HK-2 (cell line): ENCODE data around the gene KCNG2.
"Not testable (repeated sequence)": the region's sequence is repeated elsewhere in the genome, so short reads cannot be mapped to it uniquely, and the experiment has no call there.

Experiments
- DNase-seq: peaks from one replicate; pipeline ENCODE4 v3.0.0-alpha.2; 2018; ENCODE audit not compliant: unreplicated experiment

The KCNG2 gene

GRCh38 chr18:79852561-79853302, 55.0 kb downstream of the KCNG2 start:
- no peak for DNase-seq

DNA sequence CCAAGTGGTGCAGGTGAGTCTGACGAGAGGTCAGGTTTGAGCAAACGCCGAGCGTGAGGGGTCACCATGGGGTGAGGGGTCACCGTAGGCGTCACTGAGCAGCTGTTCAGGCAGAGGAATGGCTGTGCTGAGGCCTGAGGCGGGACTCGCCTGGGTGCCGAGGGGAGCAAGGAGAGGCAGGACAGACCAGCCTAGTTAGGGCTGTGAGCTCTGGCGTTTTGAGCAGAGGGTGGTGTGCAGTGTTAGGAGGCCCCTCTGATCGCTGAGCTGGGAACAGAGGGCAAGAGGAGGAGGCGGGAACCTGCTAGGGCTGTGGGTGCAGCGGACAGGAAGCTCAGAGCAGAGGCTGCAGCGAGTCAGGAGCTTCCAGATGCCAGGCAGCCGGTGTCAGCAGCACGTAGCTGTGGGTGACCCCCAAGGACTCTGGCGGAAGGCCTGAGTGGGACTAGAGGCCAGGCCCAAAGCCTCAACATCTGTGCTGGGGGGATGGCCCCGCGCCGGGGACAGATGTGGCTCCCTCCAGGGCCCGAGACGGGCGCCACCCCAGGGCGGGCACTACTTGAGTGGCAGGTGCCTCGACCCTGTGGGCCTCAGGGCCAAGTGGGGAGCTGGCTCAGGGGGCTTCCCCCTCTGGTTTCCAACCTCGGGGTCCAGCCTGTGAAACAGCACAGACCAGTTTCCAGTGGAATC, 55.7 kb downstream of the KCNG2 start:
- DNase-seq, result no peak

GRCh38 chr18:79853993-79854364, 56.2 kb downstream of the KCNG2 start:
- no peak for DNase-seq

DNA sequence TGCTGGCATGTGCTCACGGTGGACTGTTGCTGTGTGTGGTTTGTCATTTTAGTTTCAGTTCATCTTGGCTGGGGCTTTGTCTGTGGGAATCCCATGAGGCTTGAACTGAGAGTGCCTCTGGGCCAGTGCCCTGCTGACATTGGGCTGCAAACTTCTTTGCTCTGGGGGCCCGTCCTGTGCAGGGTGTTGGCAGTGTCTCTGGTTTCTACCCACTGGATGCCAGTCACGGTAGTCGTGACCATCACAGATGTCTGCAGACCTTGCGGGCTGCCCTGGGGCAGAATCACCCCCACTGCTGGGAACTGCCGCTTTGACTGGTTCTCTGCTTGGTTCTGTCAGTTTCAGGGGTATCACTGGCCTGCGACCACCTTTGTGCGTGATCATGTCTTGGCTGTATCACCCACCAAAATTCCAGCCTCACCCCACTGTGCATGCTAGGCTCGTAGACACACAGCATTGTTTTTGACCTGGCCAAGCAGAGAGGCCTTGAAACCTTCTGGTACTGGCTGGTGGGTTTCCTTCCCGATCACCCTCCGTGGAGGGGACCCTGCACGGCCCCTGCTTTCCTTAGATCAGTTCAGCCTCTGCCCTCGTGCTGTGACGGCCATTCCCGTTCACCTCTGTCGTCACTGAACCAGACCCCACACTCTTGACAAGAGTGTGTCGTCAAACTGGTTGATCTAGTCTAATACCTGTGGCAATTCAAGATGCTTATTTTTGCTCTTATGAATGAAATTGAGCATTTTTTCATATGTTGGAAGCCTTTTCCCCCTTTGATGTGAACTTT, 57.6 kb downstream of the KCNG2 start:
- no peak for DNase-seq

GRCh38 chr18:79856119-79857007, 58.6 kb downstream of the KCNG2 start:
- DNase-seq, result no peak

GRCh38 chr18:79857082-79857671, 59.4 kb downstream of the KCNG2 start:
- no peak for DNase-seq

DNA sequence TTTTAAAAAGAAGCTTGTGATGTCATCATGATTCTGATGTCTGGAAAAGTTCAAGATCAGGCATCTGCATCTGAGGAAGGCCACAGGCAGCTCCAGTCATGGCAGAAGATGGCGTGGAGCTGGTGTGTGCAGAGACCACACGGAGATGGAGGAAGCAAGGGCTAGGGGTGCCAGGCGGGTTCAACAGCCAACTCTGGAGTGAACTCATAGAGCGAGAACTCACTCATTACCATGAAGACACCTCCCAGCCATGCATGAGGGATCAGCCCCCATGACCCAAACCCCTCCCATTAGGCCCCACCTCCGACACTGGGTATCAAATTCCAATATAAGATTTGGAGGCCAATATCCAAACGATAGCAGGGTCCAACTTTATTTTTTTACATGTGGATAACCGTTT, 61.6 kb downstream of the KCNG2 start:
- DNase-seq, result no peak

DNA sequence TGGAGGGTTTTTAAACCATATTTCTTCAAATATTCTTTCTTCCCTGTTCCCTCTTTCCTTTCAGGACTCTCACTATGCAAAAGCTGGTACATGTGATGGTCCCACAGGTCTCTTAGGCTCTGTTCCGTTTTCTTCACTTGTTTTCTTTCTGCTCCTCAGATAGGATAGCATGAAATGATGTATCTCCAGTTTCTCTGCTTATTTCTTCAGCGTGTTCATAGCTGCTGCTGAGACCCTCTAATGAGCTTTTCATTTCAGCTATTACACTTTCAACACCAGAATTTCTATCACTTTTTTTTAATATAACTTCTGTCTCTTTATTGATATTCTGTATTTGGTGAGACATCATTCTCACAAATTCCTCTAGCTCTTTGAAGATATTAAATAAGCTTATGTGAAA, 63.9 kb downstream of the KCNG2 start:
- DNase-seq, result no peak

DNA sequence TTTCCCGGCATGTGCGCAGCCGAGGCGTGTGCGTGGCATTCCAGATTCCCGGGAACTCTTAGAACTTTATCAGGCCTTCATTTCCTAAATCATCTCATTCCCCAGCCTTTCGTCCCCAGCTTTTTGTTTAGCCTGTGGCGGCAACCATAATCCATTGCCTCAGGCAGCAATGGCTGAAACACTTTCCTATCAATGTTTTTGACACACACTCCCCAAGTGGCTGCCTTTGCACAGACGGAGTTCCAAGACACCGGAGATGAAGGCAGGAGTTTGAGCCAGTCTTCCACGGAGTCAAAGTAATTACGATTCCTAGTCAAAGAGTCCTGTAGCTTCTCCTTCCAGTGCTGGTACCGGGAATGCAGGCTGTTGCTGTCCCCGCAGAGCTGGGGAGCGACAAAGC, 64.8 kb downstream of the KCNG2 start:
- no peak for DNase-seq

DNA sequence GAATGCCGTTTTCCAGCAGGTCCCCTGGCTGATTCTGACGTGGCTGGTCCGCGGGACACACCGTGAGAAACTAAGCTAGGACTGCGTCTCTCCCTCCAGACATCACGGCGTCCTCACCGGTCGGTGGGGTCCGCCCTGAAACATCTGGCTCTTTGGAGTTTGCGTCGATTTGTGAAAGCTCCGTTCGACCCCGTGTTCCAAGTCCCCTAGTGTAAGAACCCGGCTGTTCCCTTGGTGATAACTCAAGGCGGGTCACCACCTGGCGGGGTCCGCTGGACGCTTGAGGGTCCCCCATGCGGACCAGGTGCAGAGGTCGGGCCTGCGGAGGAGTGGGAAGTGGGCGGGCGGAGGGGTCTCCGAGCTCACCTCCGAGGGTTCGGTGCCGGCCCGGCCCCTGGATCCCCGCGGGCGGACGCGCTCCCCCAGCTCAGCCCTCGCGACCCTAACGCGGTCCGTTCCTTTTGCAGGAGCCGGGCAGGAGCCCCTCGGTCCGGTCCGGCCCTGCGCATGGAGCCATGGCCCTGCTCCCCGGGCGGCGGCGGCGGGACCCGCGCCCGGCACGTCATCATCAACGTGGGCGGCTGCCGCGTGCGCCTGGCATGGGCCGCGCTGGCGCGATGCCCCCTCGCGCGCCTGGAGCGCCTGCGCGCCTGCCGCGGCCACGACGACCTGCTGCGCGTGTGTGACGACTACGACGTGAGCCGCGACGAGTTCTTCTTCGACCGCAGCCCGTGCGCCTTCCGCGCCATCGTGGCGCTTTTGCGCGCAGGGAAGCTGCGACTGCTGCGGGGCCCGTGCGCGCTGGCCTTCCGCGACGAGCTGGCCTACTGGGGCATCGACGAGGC, 65.6 kb downstream of the KCNG2 start:
- no peak for DNase-seq

- no peak for DNase-seq
These were observed 66.4 kb downstream of the KCNG2 start for GRCh38 chr18:79864006-79864725.

DNA sequence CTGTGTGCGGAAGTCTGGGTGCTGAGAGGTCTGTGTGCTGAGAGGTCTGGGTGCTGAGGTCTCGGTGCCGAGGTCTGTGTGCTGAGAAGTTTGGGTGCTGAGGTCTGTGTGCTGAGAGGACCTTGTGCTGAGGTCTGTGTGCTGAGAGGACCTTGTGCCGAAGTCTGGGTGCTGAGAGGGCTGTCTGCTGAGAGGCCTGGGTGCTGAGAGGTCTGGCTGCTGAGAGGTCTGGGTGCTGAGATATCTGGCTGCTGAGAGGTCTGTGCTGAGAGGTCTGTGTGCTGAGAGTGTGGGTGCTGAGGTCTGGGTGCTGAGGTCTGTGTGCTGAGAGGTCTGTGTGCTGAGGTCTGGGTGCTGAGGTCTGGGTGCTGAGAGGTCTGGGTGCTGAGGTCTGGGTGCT, 67.2 kb downstream of the KCNG2 start:
- DNase-seq, result not testable (repeated sequence)

DNA sequence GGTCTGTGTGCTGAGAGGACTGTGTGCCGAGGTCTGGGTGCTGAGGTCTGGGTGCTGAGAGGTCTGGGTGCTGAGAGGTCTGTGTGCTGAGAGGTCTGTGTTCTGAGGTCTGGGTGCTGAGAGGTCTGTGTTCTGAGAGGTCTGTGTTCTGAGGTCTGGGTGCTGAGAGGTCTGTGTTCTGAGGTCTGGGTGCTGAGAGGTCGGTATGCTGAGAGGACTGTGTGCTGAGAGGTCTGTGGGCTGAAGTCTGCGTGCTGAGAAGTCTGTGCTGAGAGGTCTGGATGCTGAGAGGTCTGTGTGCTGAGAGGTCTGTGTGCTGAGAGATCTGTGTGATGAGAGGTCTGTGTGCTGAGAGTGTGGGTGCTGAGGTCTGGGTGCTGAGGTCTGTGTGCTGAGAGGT, 68.2 kb downstream of the KCNG2 start:
- not testable (repeated sequence) for DNase-seq

GRCh38 chr18:79866889-79867574, 69.3 kb downstream of the KCNG2 start:
- peak; percentile 18 for DNase-seq

DNA sequence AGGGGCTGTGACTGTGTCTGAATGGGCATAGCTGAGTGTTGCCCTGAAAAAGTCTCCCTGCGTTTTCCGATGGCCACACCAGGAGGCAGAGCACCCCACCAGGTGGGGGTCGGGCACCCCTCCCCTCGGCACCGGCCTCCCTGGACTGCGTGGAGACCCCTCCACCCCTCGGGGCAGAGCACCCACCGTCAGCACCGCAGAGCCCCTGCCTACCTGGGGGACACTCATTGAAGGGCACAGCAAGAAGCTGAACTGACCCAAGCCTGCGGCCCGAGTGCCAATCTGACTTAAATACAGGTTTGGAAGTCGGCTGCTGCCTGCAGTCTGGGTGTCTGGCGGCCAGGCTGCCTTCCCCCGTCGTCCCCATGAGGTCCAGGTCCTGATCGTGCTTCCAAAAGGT, 69.9 kb downstream of the KCNG2 start:
- no peak for DNase-seq

GRCh38 chr18:79868168-79868784, 70.5 kb downstream of the KCNG2 start:
- DNase-seq, result peak; percentile 18

DNA sequence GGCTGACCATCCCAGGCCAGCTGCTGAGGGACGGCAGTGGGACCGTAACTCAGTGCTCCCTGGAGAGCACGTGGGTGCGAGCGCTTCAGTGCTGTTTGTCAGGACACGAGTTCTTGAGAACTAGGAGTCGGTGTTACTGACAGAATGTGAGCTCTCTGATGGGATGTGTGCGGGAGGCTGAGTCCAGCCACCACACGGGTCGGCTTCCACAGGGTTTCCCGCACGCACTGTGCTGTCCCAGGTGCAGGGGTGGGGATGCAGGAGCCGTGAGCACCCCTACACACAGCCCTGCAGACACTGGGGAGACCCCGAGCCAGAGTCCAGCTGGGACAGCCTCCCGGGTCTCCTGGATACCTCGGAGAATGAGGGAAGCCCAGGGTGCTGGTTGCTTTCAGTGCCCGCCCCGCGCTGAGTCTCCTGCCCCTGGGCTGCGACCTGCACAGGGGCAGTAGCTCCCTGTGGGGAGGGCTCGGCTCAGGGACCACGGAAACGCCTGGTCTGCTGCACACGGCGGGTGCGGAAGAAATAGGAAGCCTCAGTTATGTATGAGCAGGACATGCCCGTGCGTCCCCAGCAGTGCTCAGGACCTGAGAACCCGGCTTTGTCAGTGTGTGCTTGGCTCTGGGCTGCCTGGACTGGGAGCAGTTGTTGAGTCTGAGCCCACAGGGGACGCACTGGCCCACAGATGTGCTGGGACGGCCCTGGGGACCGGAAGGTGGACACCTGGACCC, 71.2 kb downstream of the KCNG2 start:
- DNase-seq, result no peak
